NCI-H187 treated with DMSO at 0.1 percent for 48 hours (cell line): Measurements from ENCODE around the gene SELENOK.

Experiments
- DNase-seq: peaks from one replicate; lab custom pipeline; 2025; lab: John Stamatoyannopoulos, UW

Gene SELENOK

GRCh38 chr3:53842436-53843194, 49.0 kb downstream of the SELENOK start:
- no peak for DNase-seq

GRCh38 chr3:53841296-53841695, 50.4 kb downstream of the SELENOK start:
- DNase-seq = no peak

- DNase-seq = no peak
Measured at GRCh38 chr3:53837331-53837730, 54.3 kb downstream of the SELENOK start.

- no peak for DNase-seq
Measured at GRCh38 chr3:53836084-53836872, 55.4 kb downstream of the SELENOK start.

- DNase-seq = no peak
Measured at GRCh38 chr3:53835257-53835656, 56.4 kb downstream of the SELENOK start.

GRCh38 chr3:53834429-53835095, 57.1 kb downstream of the SELENOK start:
- no peak for DNase-seq
